PC-9 (cell line): ENCODE data around the gene SCAF11. TPM values are rescaled to one million over a fixed set of nuclear protein-coding genes. Genes with fewer than 3 reads are reported as not detected.

ENCODE experiments used
- BruUV-seq: library from RNA; stranded (reverse); fragments of 400-500 nt; replicated peaks from 2 replicates; lab custom pipeline; 2021; lab: Mats Ljungman, UMichigan
- CTCF ChIA-PET: fragments of 300-600 bp; sonication (Branson Sonifier 250); formaldehyde crosslinking; loops from one replicate; lab custom pipeline; 2022; ENCODE audit warnings: antibody characterized with exemption; lab: Charles Lee
- POLR2A ChIA-PET: fragments of 300-600 bp; sonication (Branson Sonifier 250); formaldehyde crosslinking; loops from one replicate; lab custom pipeline; 2022; ENCODE audit warnings: antibody characterized with exemption; ENCODE audit not compliant: unreplicated experiment; lab: Charles Lee
- DNase-seq, 2 experiments: peaks; one replicate each; pipeline versions ENCODE4 v3.0.0 to v3.0.0-alpha.2; 2015 to 2022; ENCODE audit warnings: mixed read lengths in 1 of 2
- H2AFZ ChIP-seq: fragments of 200-600 bp; sonication (generic); 2 replicates; pipeline ENCODE4 v1.8.1; 2017; ENCODE audit warnings: antibody characterized with exemption
- H3F3A ChIP-seq: fragments of 200-600 bp; sonication (generic); 2 replicates; pipeline ENCODE4 v1.8.1; 2017; ENCODE audit warnings: antibody characterized with exemption, mild to moderate bottlenecking, low read depth; ENCODE audit not compliant: insufficient read depth
- H3K27ac ChIP-seq: fragments of 200-600 bp; sonication (generic); 2 replicates; pipeline ENCODE4 v1.6.1; 2016; ENCODE audit warnings: mixed run types
- H3K27me3 ChIP-seq: fragments of 200-600 bp; sonication (generic); 2 replicates; pipeline ENCODE4 v1.6.1; 2016; ENCODE audit warnings: low read depth, mixed run types; ENCODE audit not compliant: insufficient read depth
- H3K36me3 ChIP-seq: fragments of 200-600 bp; sonication (generic); 2 replicates; pipeline ENCODE4 v1.6.1; 2016; ENCODE audit warnings: low read depth, mixed run types
- H3K4me1 ChIP-seq: fragments of 200-600 bp; sonication (generic); replicated peaks from 2 replicates; pipeline ENCODE4 v1.6.1; 2016; ENCODE audit warnings: mixed run types; ENCODE audit not compliant: insufficient read depth
- H3K4me2 ChIP-seq: fragments of 200-600 bp; sonication (generic); 2 replicates; pipeline ENCODE4 v1.6.1; 2017; ENCODE audit warnings: mixed run types
- H3K4me3 ChIP-seq: fragments of 200-600 bp; sonication (generic); 2 replicates; pipeline ENCODE4 v1.6.1; 2016; ENCODE audit warnings: mixed run types
- H3K79me2 ChIP-seq: fragments of 200-600 bp; sonication (generic); 2 replicates; pipeline ENCODE4 v1.6.1; 2017; ENCODE audit warnings: low read depth, mixed run types
- H3K9me2 ChIP-seq: fragments of 200-600 bp; sonication (generic); 2 replicates; pipeline ENCODE4 v1.8.1; 2017; ENCODE audit warnings: mild to moderate bottlenecking; ENCODE audit not compliant: insufficient read depth
- H3K9me3 ChIP-seq: fragments of 200-600 bp; sonication (generic); 2 replicates; pipeline ENCODE4 v1.8.1; 2016; ENCODE audit warnings: low read depth; ENCODE audit not compliant: insufficient read depth
- H4K20me1 ChIP-seq: fragments of 200-600 bp; sonication (generic); 2 replicates; pipeline ENCODE4 v1.8.1; 2017; ENCODE audit not compliant: insufficient read depth
- EZH2 ChIP-seq: fragments of 200-600 bp; sonication (generic); IDR thresholded peaks from 2 replicates; pipeline ENCODE4 v1.8.0; 2017; ENCODE audit warnings: antibody characterized with exemption, low read depth
- intact Hi-C: fragments of 100-400 bp; cut with micrococcal nuclease; formaldehyde crosslinking; loops from one replicate; pipeline ENCODE4 v1.10.0; 2022; ENCODE audit not compliant: unreplicated experiment
- total RNA-seq: library from RNA; stranded (reverse); gene quantifications from 2 replicates; pipeline ENCODE4 v1.2.3, GENCODE V29; 2021
- TF ChIP-seq, protein P1 (sequence below): fragments of 200-600 bp; sonication (generic); conservative IDR thresholded peaks from 2 replicates; pipeline ENCODE4 v1.6.1; 2017; ENCODE audit warnings: mixed run types, antibody characterized with exemption, mild to moderate bottlenecking, moderate library complexity

SCAF11 gene
- total RNA-seq, 1 experiment from 2014 or later, result 98.7 TPM

DNA sequence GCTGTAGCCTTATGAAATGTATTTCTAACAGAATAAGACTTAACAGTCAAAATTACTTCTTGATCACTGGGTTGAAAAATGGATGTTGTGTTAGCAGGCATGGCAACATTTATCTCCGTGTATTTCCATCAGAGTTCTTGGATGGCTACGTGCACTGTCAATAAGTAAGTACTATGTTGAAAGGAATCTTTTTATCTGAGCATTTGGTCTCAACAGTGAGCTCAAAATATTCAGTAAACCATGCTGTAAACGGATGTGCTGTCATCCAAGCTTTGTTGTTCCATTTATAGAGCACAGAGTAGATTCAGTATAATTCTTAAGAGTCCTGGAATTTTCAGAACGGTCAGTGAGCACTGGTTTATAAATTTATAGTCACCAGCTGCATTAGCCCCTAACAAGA is 15.5 kb downstream of the SCAF11 start:
- H4K20me1 ChIP-seq, result peaks cover 64% of the 10 kb centered on the region
- CTCF ChIA-PET, result interaction anchor here (0.6 kb wide), 1 partner anchor 245 kb away, joined by 4 read pairs; no protein-coding TSS in a partner anchor

DNA sequence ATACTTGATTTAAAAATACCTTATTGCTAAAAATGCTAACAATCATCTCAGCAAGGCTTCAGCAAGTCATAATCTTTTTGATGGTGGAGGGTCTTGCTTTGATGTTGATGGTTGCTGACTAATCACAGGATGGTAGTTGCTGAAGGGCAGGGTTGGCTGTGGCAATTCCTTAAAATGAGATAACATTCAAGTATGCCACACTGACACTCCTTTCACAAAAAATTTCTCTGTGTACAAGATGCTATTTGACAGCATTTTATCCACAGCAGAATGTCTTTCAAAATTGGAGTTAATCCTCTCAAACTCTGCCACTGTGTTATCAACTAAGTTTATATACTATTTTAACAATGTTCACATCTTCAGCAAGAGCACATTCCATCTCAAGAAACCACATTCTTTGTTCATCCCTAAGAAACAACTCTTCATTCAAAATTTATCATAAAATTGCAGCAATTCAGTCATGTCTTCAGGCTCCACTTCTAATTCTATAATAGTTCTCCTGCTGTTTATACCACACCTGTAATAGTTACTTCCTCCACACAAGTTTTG is 16.1 kb downstream of the SCAF11 start:
- no peaks in the 10 kb centered on the region for H3K4me1 ChIP-seq
- BruUV-seq, result no TSS peak
- CTCF ChIA-PET, result interaction anchor here (0.6 kb wide), 1 partner anchor 246 kb away, joined by 4 read pairs; no protein-coding TSS in a partner anchor
- no peaks in the 10 kb centered on the region for H3K9me2 ChIP-seq
- H3K27ac ChIP-seq, result no peak overlapping the region
- no peak overlapping the region for H2AFZ ChIP-seq
- H3K27me3 ChIP-seq, result no peaks in the 10 kb centered on the region
- POLR2A ChIA-PET, result no interaction called here
- H3K36me3 ChIP-seq, result peaks cover 14% of the 10 kb centered on the region
- peaks cover 96% of the 10 kb centered on the region for H3K79me2 ChIP-seq
- no peaks in the 10 kb centered on the region for H3F3A ChIP-seq
- no peak for TF ChIP-seq EZH2
- TF ChIP-seq, protein P1, sequence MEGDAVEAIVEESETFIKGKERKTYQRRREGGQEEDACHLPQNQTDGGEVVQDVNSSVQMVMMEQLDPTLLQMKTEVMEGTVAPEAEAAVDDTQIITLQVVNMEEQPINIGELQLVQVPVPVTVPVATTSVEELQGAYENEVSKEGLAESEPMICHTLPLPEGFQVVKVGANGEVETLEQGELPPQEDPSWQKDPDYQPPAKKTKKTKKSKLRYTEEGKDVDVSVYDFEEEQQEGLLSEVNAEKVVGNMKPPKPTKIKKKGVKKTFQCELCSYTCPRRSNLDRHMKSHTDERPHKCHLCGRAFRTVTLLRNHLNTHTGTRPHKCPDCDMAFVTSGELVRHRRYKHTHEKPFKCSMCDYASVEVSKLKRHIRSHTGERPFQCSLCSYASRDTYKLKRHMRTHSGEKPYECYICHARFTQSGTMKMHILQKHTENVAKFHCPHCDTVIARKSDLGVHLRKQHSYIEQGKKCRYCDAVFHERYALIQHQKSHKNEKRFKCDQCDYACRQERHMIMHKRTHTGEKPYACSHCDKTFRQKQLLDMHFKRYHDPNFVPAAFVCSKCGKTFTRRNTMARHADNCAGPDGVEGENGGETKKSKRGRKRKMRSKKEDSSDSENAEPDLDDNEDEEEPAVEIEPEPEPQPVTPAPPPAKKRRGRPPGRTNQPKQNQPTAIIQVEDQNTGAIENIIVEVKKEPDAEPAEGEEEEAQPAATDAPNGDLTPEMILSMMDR, result no peak
- no peaks in the 10 kb centered on the region for H3K9me3 ChIP-seq
- peaks cover 64% of the 10 kb centered on the region for H4K20me1 ChIP-seq
- intact Hi-C loops, result no loop called here
- DNase-seq, result no peak
- no peak overlapping the region for H3K4me3 ChIP-seq
- H3K4me2 ChIP-seq, result no peak overlapping the region

More for the DNA sequence above, 15.5 kb downstream of the SCAF11 start:
- BruUV-seq, result no TSS peak
- Histone ChIP-seq H3K27me3 (no peaks in the 10 kb centered on the region), H3K36me3 (peaks cover 20% of the 10 kb centered on the region), H3F3A (no peaks in the 10 kb centered on the region), H3K79me2 (peaks cover 96% of the 10 kb centered on the region), H3K9me2 (no peaks in the 10 kb centered on the region), H3K27ac (no peak overlapping the region), H2AFZ (no peak overlapping the region), H3K4me2 (no peak overlapping the region), H3K9me3 (no peaks in the 10 kb centered on the region), H3K4me3 (no peak overlapping the region), H3K4me1 (no peaks in the 10 kb centered on the region)
- intact Hi-C loops, result no loop called here
- TF ChIP-seq, protein P1, result no peak
- no peak for TF ChIP-seq EZH2
- no peak for DNase-seq
- POLR2A ChIA-PET, result no interaction called here

DNA sequence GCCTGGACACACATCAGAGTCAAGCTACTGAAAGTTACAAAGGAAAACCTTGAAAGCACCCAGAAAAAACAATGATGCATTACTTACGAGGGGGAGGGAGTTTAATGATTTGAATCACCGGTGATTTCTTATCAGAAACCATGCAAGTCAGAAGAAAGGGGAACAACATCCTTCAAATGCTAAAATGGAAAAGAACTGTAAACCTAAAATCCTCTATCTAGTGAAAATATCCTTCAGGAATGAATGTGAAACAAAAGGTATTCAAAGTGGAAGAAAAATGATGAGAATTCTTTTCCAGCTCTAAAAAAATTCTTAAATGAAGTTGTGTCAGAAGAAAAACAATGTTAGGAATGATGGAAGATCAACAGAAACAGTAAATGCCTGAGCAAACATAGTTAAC is 16.8 kb downstream of the SCAF11 start:
- no peaks in the 10 kb centered on the region for H3F3A ChIP-seq
- POLR2A ChIA-PET, result interaction anchor here (0.6 kb wide), 1 partner anchor 773 kb away, joined by 9 read pairs; no protein-coding TSS in a partner anchor
- no TSS peak for BruUV-seq
- no peak overlapping the region for H3K4me3 ChIP-seq
- TF ChIP-seq, protein P1, result no peak
- no peak for TF ChIP-seq EZH2
- H3K9me3 ChIP-seq, result no peaks in the 10 kb centered on the region
- no peaks in the 10 kb centered on the region for H3K9me2 ChIP-seq
- H3K36me3 ChIP-seq, result peaks cover 14% of the 10 kb centered on the region
- no peak for DNase-seq
- CTCF ChIA-PET, result no interaction called here
- H2AFZ ChIP-seq, result no peak overlapping the region
- H4K20me1 ChIP-seq, result peaks cover 64% of the 10 kb centered on the region
- H3K79me2 ChIP-seq, result peaks cover 96% of the 10 kb centered on the region
- H3K4me1 ChIP-seq, result no peaks in the 10 kb centered on the region
- H3K27me3 ChIP-seq, result no peaks in the 10 kb centered on the region
- intact Hi-C loops, result no loop called here
- H3K27ac ChIP-seq, result no peak overlapping the region
- no peak overlapping the region for H3K4me2 ChIP-seq
